Measurements from ENCODE around the gene ZNHIT1. TPM values are rescaled to one million over a fixed set of nuclear protein-coding genes. Genes with fewer than 3 reads are reported as not detected.

Gene ZNHIT1
- total and polyA plus RNA-seq, 2 of the 8 experiments (the other 6 are each of a cell fraction or from before 2014, with no cell fraction given): 38.2 to 61.7 TPM

- CTCF ChIA-PET (ENCODE audit: partially characterized antibody): interaction anchor here (1.2 to 6.5 kb wide), 4 partner anchors 12 to 76 kb away, joined by 3 to 69 read pairs (median 28); partner anchors contain the start of gene FIS1
- WGBS, 2 experiments (ENCODE audit: extremely low coverage in 1 of 2, insufficient coverage in 1 of 2, insufficient read length in 1 of 2, insufficient replicate concordance in 2 of 2, low coverage in 1 of 2, low lambda C conversion rate in 2 of 2, missing lambda C conversion rate in 1 of 2): 6% methylated on average over 24 of the region's 52 CpGs; no CpG with 5 or more reads in 1 of the 2 experiments
- TF ChIP-seq TCF12 (IDR thresholded peaks at IDR 0.05; ENCODE audit: low read depth, low read length): no peak
- no peak for TF ChIP-seq SP2 (IDR thresholded peaks at IDR 0.05; ENCODE audit: low read length)
- TF ChIP-seq ATF2 (IDR thresholded peaks at IDR 0.05; ENCODE audit: low read length): no peak
- TF ChIP-seq SIX5 (IDR thresholded peaks at IDR 0.05; ENCODE audit: low read depth, low read length): no peak
- TF ChIP-seq POU5F1 (IDR thresholded peaks at IDR 0.05; ENCODE audit: low read depth, low read length): no peak
- TF ChIP-seq JUND (IDR thresholded peaks at IDR 0.05; ENCODE audit: low read length): no peak
- 0 out of 2 replicates have a peak, but pooled peaks have one; percentile 22 for TF ChIP-seq YY1 (IDR thresholded peaks at IDR 0.05; ENCODE audit: low read depth, low read length)
- TF ChIP-seq CHD2 (IDR thresholded peaks at IDR 0.05; ENCODE audit: low read length): no peak
Observed at GRCh38 chr7:101232141-101232850, 14.3 kb downstream of the ZNHIT1 start.

More at GRCh38 chr7:101232141-101232850, 14.3 kb downstream of the ZNHIT1 start:
- peak overlapping the region; percentile 44 to 67 (median 58) for H3K4me3 ChIP-seq (ENCODE audit: extremely low read depth in 1 of 4, insufficient read depth in 2 of 4, low read depth in 3 of 4, low read length in 4 of 4)
- H4K8ac ChIP-seq (ENCODE audit: extremely low read depth, insufficient read depth, low read length): peak overlapping the region; percentile 82
- peak overlapping the region; percentile 75; the same call in 1 of the 2 replicates for H2BK12ac ChIP-seq (ENCODE audit: low read depth, low read length)
- DNase-seq (ENCODE audit: low read depth in 1 of 2, low spot score in 2 of 2) (peak; percentile 39 to 87), FAIRE-seq (no peak)
- 0 out of 2 replicates have a peak overlapping the region, but pooled peaks have one; percentile 12 for H3K27ac ChIP-seq (ENCODE audit: low read depth, low read length)
- H2AK5ac ChIP-seq (ENCODE audit: low read depth, low read length): no peak overlapping the region
- H2BK15ac ChIP-seq (ENCODE audit: low read length): peak overlapping the region; percentile 88; the same call in 1 of the 2 replicates
- peak overlapping the region; percentile 90 for H3K56ac ChIP-seq (replicated peaks; ENCODE audit: insufficient read length, low read depth, low read length)
- H2BK20ac ChIP-seq (ENCODE audit: low read length): 0 out of 2 replicates have a peak overlapping the region, but pooled peaks have one; percentile 72
- no peaks in the 10 kb centered on the region; a peak in 2 of 8 replicates for H3K36me3 ChIP-seq (ENCODE audit: control insufficient read depth in 2 of 4, insufficient read depth in 4 of 4, low read length in 3 of 4)
- peak overlapping the region; percentile 75 for H2BK5ac ChIP-seq (ENCODE audit: low read depth, low read length)
- H3K79me2 ChIP-seq (ENCODE audit: control insufficient read depth in 1 of 2, insufficient read depth in 2 of 2, low read length in 2 of 2): no peaks in the 10 kb centered on the region
- H4K20me1 ChIP-seq (replicated peaks in 1 of 2; ENCODE audit: control insufficient read depth in 1 of 2, insufficient read depth in 2 of 2, low read length in 2 of 2): peaks cover 0 to 4% of the 10 kb centered on the region in 2 experiments
- H3K4me1 ChIP-seq (replicated peaks in 1 of 4; ENCODE audit: control insufficient read depth in 3 of 4, insufficient read depth in 4 of 4, low read length in 3 of 4): peaks cover 0 to 22% (median 10%) of the 10 kb centered on the region in 4 experiments; a peak in 5 of 7 replicates
- H3K14ac ChIP-seq (ENCODE audit: insufficient read length): no peak overlapping the region
- no peaks in the 10 kb centered on the region for H3K9me3 ChIP-seq (ENCODE audit: insufficient read depth in 2 of 2, low read depth in 1 of 2, low read length in 1 of 2)
- H3K23me2 ChIP-seq (ENCODE audit: low read depth, low read length): peaks cover 6% of the 10 kb centered on the region; the same call in 1 of the 2 replicates
- peak overlapping the region; percentile 77 for H2BK120ac ChIP-seq (replicated peaks; ENCODE audit: low read depth, low read length)
- H4K5ac ChIP-seq (ENCODE audit: insufficient read length, low read depth, low read length): peak overlapping the region; percentile 24
- peak overlapping the region; percentile 70 to 79 for H3K4me2 ChIP-seq (ENCODE audit: insufficient read depth in 1 of 2, low read depth in 2 of 2, low read length in 2 of 2)
- peak overlapping the region; percentile 83 for H3K18ac ChIP-seq (ENCODE audit: extremely low read depth, low read length)
- no peak overlapping the region for H2AFZ ChIP-seq (ENCODE audit: low read length)
- POLR2A ChIA-PET (ENCODE audit: partially characterized antibody): interaction anchor here (0.6 to 3.9 kb wide), 11 partner anchors 10 to 77 kb away, joined by 3 to 23 read pairs (median 3); partner anchors contain the start of genes FIS1, MOGAT3, PLOD3 and ZNHIT1
- H3K23ac ChIP-seq (ENCODE audit: insufficient read length): no peak overlapping the region
- H3K4ac ChIP-seq (replicated peaks; ENCODE audit: insufficient read length, low read depth, low read length): peak overlapping the region; percentile 85
- H3K9ac ChIP-seq (replicated peaks in 1 of 4; ENCODE audit: extremely low read depth in 1 of 4, low read depth in 3 of 4, low read length in 3 of 4): peak overlapping the region in 1 of 4 experiments; percentile 43; a peak in 1 of 7 replicates
- no peaks in the 10 kb centered on the region for H3K79me1 ChIP-seq (ENCODE audit: low read depth, low read length)
- H4K91ac ChIP-seq (replicated peaks; ENCODE audit: insufficient read length, low read length): peak overlapping the region; percentile 65
- no peaks in the 10 kb centered on the region for H3K27me3 ChIP-seq (replicated peaks in 1 of 4; ENCODE audit: control insufficient read depth in 3 of 4, extremely low read depth in 1 of 4, insufficient read depth in 3 of 4, low read length in 3 of 4)
